Stimulated activated CD4-positive, alpha-beta T cell treated with anti-CD3 and anti-CD28 coated beads, TNF-alpha, amount 100 ng/mL, for 24 hours (primary cell): ENCODE results near the gene ESPL1.

Source experiments
- DNase-seq, 3 experiments: peaks; one replicate each; pipeline ENCODE4 v3.0.0-alpha.2; 2020; ENCODE audit warnings: low read depth in 3 of 3

The ESPL1 gene

DNA sequence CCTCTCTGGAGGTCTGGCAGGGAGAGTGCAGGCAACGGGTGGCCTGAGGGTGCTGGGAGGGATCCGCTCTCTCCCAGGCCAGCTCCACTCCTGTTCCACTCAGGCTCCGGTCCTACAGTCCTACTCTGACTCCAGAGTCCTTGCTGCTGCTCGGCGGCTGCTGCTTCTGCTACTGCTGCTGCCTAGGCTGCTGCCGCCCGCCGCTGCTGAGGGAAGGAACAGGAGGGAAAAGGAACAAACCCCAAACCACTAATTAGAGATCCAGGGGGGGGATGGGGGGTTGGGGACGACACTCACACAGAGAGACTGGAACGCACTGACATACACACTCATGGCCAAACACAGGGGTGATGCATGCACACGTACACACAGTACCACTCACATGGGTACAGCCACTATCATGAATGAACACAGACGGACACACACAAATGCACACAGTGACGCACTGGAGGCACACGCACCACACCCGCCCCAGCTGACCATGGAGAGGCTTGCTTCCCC lies 68.1 kb downstream of the ESPL1 start, which contains the start of gene SP7:
TSS of gene SP7 (minus strand) at position 174 of the 501 bp plus-strand sequence. CDS start 708 bp downstream, outside the sequence.
- DNase-seq = no peak

DNA sequence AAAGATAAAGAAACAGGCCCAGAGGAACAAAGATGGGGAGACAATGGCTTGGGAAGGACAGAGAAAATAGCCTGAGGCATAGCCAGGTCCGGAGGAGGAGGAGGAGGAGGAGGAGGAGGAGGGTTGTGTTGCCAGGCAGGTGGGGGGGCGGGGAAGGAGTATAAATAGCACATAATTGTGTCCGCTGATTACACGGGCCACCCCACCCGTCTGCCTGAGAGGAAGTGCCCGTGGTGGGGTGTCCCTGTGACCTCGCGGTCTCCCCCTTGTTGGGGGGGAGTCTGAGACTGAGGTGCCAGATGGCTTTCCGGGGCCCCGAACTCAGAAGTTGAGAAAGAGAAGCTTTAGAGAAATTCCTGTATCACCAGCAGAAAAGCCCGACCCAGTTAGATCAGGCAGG lies 69.9 kb downstream of the ESPL1 start:
- DNase-seq = no peak

DNA sequence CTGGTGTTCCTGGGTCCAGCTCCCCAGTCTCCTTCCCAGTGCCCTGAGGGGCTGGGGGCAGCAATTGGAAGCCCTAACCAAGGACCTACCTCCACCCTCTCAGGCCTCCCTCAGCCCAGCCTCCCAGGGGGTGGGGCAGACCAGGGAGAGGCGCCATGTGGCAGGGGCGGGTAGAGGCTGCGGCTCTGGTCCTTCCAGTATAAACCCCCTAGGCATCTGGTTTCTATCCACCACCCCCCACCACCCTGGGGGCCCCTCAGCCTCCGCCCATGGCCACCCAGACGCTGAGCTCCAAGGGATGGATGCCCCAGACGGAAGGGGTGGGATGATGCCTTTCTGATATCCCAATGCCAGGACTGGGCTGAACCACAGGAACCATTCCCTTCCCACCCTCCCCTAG lies 70.8 kb downstream of the ESPL1 start:
- DNase-seq = no peak

DNA sequence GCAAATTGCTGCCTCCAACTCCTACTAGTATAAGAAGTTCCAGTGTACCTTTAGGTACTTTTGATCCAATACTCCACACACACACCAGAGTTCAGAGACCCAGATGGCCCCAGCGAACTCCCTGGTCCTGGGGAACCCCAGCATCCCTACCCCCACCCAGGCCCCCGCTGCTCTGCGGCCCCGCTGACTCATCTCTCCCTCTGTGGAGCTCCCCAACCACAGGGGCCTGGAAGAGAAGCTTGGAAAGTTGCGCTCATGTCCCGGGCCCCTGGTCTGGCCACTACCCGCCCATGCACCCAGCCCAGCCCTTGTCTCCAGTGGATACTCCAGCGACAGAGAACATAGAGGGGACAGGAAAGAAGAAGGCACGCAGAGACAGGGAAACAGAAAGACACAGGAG lies 72.3 kb downstream of the ESPL1 start:
- DNase-seq = no peak
